DMS153 (cell line): ENCODE measurements around the gene BHLHE23.

Source experiments
- DNase-seq: peaks from one replicate; lab custom pipeline; 2025; lab: John Stamatoyannopoulos, UW

BHLHE23 gene

DNA sequence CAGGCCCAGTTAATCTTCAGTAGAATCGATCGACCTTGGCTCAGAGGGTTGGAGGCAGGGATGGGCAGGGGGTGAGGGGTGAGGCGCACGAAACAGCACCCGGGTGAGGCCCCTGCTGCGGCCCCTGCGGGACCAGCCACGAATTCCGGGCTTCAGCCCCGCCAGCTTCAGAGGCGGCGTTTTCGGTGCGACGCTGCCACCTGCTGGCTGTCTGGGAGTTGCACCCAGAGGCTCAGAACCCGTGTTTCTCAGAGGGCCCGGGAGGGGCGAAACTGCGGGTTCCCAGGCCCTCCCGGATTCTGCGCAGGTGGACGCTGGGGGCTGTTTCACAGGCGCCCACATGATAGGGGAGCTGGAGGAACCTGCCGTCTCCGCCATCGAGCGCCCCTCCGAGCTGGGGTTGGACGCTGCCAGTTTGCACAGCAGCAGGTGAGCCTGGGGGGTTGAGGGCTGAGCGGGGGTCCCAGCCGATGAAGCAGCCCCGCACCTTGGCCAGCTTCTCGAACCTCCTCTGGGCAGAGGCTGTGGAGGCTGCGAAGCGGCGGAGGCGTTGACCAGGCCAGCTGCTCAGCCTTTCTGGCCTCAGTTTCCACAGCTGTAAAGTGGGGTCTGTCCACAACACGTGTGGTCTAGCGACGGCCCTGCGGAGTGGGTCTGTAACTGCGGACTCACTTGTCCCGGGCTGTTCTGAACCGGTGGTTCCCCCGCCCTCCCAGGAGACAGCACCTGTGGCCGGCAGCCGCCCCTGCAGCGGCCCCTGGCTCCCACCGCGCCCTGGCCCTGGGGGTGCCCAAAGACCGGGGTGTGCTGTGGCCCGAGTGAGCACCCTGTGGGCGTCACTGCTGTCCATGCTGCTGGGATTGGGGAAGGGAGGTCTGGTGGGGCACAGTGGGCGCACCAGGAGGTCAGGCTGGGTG is 2.5 kb upstream of the BHLHE23 start:
- DNase-seq, result peak; percentile 29

GRCh38 chr20:63008541-63009044 is 1.8 kb upstream of the BHLHE23 start:
- no peak for DNase-seq

- no peak for DNase-seq
These were observed 1.1 kb upstream of the BHLHE23 start for GRCh38 chr20:63007646-63008488.

DNA sequence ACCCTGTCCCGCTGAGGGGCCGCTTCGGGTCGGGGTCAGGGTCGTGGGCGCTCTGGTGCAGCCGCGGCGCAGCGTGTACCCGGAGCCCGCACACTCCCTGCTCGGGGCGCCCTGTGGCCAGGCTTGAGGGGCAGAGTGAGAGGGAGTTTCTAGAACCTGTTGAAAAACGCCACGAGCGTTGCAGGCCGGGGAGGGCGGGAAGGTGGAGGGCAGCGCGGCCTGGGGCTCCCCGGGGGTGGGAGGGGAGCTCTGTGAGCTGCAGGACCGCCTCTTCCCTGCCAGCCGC is 539 bp upstream of the BHLHE23 start:
- DNase-seq, result no peak

DNA sequence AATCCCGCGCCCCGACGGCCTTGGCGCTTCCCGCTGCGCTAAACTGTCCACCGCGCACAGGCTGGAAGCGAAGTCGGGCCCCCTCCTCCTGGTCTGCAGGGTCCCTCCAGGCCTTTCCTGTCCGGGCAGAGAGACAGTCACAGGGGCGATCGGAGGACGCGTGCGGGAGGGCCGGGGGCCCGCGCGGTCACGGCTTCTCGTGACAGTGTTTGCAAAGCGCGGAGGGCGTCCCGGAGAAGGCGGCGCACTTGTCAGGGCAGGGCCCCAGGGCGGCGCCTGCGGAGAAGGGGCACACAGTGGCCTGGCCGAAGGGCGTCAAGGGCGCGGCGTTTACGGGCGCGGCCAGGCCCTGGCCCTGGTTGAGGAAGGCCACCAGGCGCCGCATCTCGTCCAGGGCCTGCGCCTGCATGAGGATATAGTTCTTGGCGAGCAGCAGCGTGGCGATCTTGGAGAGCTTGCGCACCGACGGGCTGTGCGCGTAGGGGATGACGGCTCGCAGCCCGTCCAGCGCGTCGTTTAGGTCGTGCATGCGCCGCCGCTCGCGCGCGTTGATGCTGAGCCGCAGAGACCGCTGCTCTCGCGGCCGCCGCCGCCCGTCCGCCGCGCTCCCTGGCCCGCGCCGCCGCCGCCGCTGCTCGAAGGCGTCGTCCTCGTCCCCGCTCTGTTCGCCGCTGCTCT is 763 bp downstream of the BHLHE23 start:
- no peak for DNase-seq

GRCh38 chr20:63005365-63005861 is 1.4 kb downstream of the BHLHE23 start:
- DNase-seq, result no peak

DNA sequence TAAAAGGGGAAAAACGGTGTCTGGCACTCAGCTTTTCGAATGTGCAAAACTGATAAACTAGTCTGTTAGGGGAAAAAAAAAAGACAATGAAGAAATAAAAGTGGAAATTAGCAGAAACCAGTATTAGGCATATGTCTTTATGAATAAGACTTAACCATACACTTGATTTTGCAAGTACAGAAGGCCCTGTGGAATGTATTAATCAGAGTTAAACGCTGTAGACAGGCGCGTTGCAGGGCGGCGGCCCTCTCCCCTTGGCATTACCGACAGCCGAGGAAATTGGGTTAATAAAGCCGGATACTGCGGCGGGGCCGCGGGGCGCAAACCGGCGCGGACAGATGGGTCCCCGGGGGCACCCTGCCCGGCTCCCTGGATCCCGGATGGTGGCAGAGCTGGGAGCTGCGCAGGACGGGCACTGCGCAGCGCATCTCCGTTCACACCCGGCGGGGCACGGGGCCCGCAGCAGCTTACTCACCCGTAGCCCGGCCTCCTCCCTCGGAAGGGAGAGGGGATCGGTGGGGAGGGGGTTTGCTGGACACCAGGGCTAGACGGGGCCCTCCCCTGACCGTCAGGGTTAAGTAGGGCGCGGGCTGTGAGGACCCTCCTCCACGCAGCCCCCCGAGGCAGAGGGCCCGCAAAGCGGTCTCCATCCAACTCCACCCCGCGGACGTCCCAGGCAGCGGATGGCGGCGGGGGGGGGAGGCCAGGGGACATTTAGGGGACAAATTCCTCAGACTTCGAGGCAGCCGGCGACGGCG is 2.0 kb downstream of the BHLHE23 start:
- no peak for DNase-seq

DNA sequence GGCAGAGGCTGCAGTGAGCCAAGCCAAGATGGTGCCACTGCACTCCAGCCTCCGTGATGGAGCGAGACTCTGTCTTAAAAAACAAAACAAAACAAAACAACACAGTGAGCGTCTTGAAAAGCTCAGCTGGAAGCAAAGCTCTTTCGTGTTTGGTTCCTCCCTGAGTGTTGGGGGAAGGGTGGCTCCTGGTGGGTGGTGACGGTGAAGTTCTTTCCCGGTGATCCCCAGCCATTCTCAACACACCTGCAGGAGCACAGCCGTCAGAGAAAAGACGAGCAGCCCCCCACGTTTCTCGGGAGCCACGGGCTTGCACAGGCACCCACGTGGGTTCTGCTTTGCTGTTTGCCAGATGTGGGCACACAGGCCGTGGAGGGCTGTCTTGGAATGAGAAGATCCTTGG is 3.2 kb downstream of the BHLHE23 start:
- no peak for DNase-seq

- no peak for DNase-seq
These were observed 4.3 kb downstream of the BHLHE23 start for GRCh38 chr20:63002511-63002910.

DNA sequence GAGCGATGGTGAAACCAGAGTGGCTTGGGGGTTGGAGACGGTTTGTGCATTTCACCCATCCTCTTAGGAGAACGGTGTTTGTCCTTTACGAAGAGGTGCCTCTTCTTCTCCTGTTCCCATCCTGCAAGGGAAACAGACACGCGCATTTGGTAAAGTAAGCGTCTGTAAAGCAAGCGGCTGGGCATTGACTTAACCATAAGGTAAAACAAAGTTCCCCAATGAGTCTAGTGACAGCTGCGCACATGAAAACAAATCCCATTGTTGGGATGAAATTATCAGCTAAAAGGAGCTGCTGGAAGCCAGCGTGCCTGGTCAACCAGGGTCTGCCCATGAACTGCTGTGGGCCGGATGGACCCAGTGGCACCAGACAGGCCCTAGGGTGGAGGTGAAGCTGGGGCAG is 5.8 kb downstream of the BHLHE23 start:
- no peak for DNase-seq

DNA sequence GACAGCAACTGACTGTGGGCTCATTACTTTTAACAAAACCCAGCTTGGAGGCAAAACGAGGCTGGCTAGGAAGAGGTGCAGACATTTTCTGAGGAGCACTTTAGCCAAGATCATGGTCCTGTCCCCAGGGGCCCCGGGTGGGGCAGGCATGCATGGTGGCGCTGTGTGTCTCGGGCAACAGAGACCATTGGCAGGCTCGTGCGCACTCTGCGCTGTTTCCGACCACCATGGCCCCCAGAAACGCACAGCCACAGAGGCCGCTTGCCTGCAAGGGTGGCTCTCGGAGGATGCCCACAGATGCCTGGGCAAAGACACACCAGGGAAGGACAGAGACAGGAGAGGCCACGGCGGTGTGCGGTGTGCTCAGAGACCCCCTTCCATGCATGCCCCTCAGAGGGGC is 6.7 kb downstream of the BHLHE23 start:
- DNase-seq, result no peak

DNA sequence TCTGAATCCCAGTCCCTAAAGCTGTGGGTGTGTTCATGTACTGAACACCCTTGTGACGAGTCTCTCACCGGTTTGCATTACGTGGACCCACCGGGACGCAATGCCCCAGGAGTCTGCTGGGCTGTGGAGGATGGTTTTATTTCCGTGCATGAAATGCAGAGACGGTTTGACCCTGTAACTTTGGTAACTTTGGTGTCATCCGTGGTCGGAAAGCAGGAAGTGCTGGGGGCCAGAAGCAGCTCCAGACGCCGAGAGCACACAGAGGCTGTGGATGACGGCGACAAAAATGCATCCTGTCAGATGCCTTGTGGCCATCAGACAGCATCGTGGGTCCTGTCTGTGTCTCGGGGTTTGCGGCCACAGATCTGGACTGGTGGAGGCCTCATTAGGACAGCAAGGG is 7.2 kb downstream of the BHLHE23 start:
- DNase-seq, result no peak

GRCh38 chr20:62998449-62998848 is 8.3 kb downstream of the BHLHE23 start:
- DNase-seq, result no peak

DNA sequence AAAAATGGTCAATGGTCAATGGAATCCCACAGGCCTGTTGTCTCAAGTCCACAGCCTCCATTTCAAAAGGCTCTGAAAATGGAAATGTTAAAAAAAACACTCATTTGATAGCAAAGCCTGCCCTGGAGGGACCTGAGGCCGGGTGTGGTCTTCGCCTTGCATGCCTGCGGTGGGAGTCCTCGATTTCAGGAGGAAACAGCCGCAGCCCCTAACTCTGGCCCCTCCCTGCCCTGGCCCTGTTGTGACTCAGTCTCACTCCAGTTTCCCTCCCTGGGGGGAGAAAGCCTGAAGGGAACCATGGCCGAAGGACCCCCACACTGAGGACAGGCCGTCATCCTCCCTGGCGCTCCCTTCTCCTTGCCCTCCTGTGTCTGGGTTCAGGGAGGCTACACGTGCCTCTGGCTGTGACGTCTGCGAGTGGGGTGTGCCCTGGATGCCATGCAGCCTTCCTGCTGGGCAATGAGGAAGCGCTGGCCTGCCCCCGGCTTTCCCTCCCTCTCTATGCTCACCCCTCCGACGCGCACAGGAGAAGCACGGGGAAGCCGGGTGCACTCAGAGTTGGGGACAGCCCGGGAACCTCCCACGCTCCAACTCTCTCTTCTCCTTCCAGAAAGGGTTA is 9.2 kb downstream of the BHLHE23 start:
- DNase-seq, result no peak

GRCh38 chr20:62996596-62996982 is 10.2 kb downstream of the BHLHE23 start:
- DNase-seq, result no peak

GRCh38 chr20:62995898-62996595 is 10.7 kb downstream of the BHLHE23 start:
- DNase-seq, result no peak

- no peak for DNase-seq
These were observed 11.3 kb downstream of the BHLHE23 start for GRCh38 chr20:62995481-62995880.

- DNase-seq, result no peak
These were observed 11.9 kb downstream of the BHLHE23 start for GRCh38 chr20:62994869-62995281.

GRCh38 chr20:62993856-62994494 is 12.8 kb downstream of the BHLHE23 start:
- no peak for DNase-seq

- no peak for DNase-seq
These were observed 14.9 kb downstream of the BHLHE23 start for GRCh38 chr20:62991863-62992262.
